Large intestine (tissue), 3 donors: ENCODE results near the gene GSTO2. TPM values are rescaled to one million over a fixed set of nuclear protein-coding genes. Genes with fewer than 3 reads are reported as not detected.
A peak's percentile ranks its signal among the peaks of the same experiment; 100 is the strongest.

ENCODE experiments used
- DNase-seq, 2 donors: peaks; one replicate each; pipeline versions ENCODE4 v3.0.0 to v3.0.0-alpha.2; 2013
- H3K27ac ChIP-seq: one replicate; pipeline ENCODE4 v1.5.1; 2013; ENCODE audit warnings: low read length
- H3K27me3 ChIP-seq: 2 replicates; pipeline ENCODE4 v1.6.1; 2013; ENCODE audit warnings: low read length; ENCODE audit not compliant: control insufficient read depth, insufficient read depth
- H3K36me3 ChIP-seq: 2 replicates; pipeline ENCODE4 v1.6.1; 2013; ENCODE audit warnings: low read length; ENCODE audit not compliant: control insufficient read depth, insufficient read depth
- H3K4me1 ChIP-seq: one replicate; pipeline ENCODE4 v1.6.1; 2013; ENCODE audit warnings: low read length; ENCODE audit not compliant: control insufficient read depth, insufficient read depth
- H3K4me3 ChIP-seq: one replicate; pipeline ENCODE4 v1.5.1; 2013; ENCODE audit warnings: low read length
- H3K9me3 ChIP-seq: one replicate; pipeline ENCODE4 v1.6.1; 2013; ENCODE audit warnings: mild to moderate bottlenecking, low read depth, low read length, moderate library complexity; ENCODE audit not compliant: control insufficient read depth
- WGBS: methylation state at CpG from one replicate; pipeline ENCODE4 v1.1.5; 2013; ENCODE audit warnings: low lambda C conversion rate; ENCODE audit not compliant: insufficient coverage; 5-methylcytosine and 5-hydroxymethylcytosine counted together
- polyA plus RNA-seq: library from polyadenylated mRNA; unstranded; fragments of 120-200 nt; gene quantifications from one replicate; pipeline ENCODE4 v1.2.1, GENCODE V29; 2013

GSTO2 gene
- polyA plus RNA-seq, 1 donor: 35.7 TPM

GRCh38 chr10:104252368-104252767 is 16.6 kb upstream of the GSTO2 start:
- Histone ChIP-seq H3K4me1 (peaks cover 40% of the 10 kb centered on the region), H3K4me3 (no peak overlapping the region), H3K36me3 (peaks cover 1% of the 10 kb centered on the region), H3K27ac (peak overlapping the region; percentile 81), H3K9me3 (no peaks in the 10 kb centered on the region), H3K27me3 (no peaks in the 10 kb centered on the region)
- DNase-seq: peak in 1 of 2 donors; percentile 75

DNA sequence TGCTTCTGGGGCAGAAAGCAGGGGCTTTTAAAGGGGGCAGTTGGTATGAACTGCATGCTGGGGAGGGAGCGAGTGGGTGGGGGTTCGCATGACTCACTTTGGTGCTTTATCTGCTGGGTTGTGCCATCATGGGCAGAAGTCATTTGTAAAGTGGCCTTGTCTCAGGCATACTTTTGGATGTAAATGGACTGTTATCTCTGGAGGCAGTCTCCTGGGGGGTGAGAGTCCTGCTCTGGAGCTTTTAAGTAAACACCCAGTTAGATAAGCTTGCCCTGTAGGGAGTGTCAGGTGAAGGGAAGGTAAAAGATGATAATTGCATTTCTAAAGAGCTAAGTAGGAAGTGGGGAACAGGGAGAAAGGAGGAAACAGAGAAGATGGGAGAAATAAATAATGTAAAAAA is 15.9 kb upstream of the GSTO2 start:
- peak overlapping the region; percentile 95 for H3K27ac ChIP-seq
- no peak overlapping the region for H3K4me3 ChIP-seq
- H3K4me1 ChIP-seq: peaks cover 43% of the 10 kb centered on the region
- H3K36me3 ChIP-seq: peaks cover 6% of the 10 kb centered on the region
- WGBS: no CpG with 5 or more reads among the region's 2 CpGs
- peak; percentile 90 to 95 for DNase-seq
- H3K27me3 ChIP-seq: no peaks in the 10 kb centered on the region
- no peaks in the 10 kb centered on the region for H3K9me3 ChIP-seq

GRCh38 chr10:104253606-104254410 is 15.2 kb upstream of the GSTO2 start:
- peaks cover 50% of the 10 kb centered on the region for H3K4me1 ChIP-seq
- 30% methylated on average over 4 of the region's 10 CpGs for WGBS
- H3K27me3 ChIP-seq: no peaks in the 10 kb centered on the region
- no peaks in the 10 kb centered on the region for H3K9me3 ChIP-seq
- H3K36me3 ChIP-seq: peaks cover 10% of the 10 kb centered on the region
- H3K4me3 ChIP-seq: peak overlapping the region; percentile 71
- peak overlapping the region; percentile 95 for H3K27ac ChIP-seq
- DNase-seq: peak in 1 of 2 donors; percentile 34

- Histone ChIP-seq H3K27ac (peak within 1 kb of the TSS; percentile 95), H3K4me3 (peak within 1 kb of the TSS; percentile 71), H3K36me3 (peaks cover 16% of the 10 kb centered on the region), H3K27me3 (no peaks in the 10 kb centered on the region), H3K9me3 (no peaks in the 10 kb centered on the region), H3K4me1 (peaks cover 57% of the 10 kb centered on the region)
- no CpG with 5 or more reads among the region's 69 CpGs for WGBS
- peak in 1 of 2 donors; percentile 75 for DNase-seq
Observed at GRCh38 chr10:104254493-104255310, 14.3 kb upstream of the GSTO2 start, which contains the start of gene GSTO1. Gene GSTO1, plus strand, starts transcription at chr10:104254892. Its CDS starts 37 bp downstream, at chr10:104254929.

DNA sequence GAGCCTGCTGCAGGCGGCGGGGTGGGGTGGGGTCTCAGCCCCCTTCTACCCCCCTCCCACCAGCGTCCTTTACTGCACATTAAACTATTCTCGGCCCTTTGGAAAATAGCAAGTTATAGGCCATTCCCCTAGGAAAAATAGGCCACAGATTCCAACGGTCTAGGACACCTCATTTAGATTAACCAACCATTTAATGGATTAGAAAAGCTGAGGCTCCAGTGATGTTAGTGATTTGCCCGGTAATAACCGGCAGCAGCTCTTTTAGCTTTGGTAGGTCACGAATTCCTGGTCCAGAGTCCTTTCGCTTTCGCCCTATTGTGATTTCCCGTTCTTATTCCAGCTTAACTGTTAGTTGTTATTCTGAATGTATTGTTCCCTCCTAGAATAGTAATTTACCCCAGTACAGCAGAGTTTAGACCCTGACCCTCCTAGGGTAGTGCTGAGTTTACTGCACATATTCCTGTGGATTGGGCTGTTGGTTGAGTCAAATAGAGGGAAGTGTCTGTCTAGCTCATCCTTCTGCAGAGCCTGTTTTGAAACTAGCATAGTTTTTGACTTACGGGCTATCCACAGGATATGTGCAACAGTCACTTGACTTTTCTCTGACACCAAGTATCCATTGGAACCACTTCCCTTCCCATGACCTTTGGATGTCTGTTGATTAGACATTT is 13.5 kb upstream of the GSTO2 start:
- Histone ChIP-seq H3K27me3 (no peaks in the 10 kb centered on the region), H3K4me1 (peaks cover 55% of the 10 kb centered on the region), H3K27ac (peak overlapping the region; percentile 95), H3K4me3 (peak overlapping the region; percentile 71), H3K36me3 (peaks cover 22% of the 10 kb centered on the region), H3K9me3 (no peaks in the 10 kb centered on the region)
- peak in 1 of 2 donors; percentile 77 for DNase-seq
- WGBS: 8% methylated on average over 5 of the region's 12 CpGs

GRCh38 chr10:104256335-104256961 is 12.5 kb upstream of the GSTO2 start:
- Histone ChIP-seq H3K4me3 (peak overlapping the region; percentile 71), H3K4me1 (peaks cover 48% of the 10 kb centered on the region), H3K9me3 (no peaks in the 10 kb centered on the region), H3K27me3 (no peaks in the 10 kb centered on the region), H3K27ac (peak overlapping the region; percentile 95), H3K36me3 (peaks cover 31% of the 10 kb centered on the region)
- no CpG with 5 or more reads among the region's 1 CpG for WGBS
- peak in 1 of 2 donors; percentile 46 for DNase-seq

GRCh38 chr10:104257235-104257634 is 11.7 kb upstream of the GSTO2 start:
- Histone ChIP-seq H3K27ac (peak overlapping the region; percentile 95), H3K4me1 (peaks cover 41% of the 10 kb centered on the region), H3K4me3 (peak overlapping the region; percentile 71), H3K9me3 (no peaks in the 10 kb centered on the region), H3K27me3 (no peaks in the 10 kb centered on the region), H3K36me3 (peaks cover 39% of the 10 kb centered on the region)
- no CpG with 5 or more reads among the region's 5 CpGs for WGBS
- no peak for DNase-seq

GRCh38 chr10:104258209-104258608 is 10.8 kb upstream of the GSTO2 start:
- Histone ChIP-seq H3K36me3 (peaks cover 44% of the 10 kb centered on the region), H3K4me1 (peaks cover 37% of the 10 kb centered on the region), H3K27ac (no peak overlapping the region), H3K4me3 (no peak overlapping the region), H3K27me3 (no peaks in the 10 kb centered on the region), H3K9me3 (no peaks in the 10 kb centered on the region)
- no peak for DNase-seq
- WGBS: 93% methylated on average over 3 of the region's 3 CpGs

DNA sequence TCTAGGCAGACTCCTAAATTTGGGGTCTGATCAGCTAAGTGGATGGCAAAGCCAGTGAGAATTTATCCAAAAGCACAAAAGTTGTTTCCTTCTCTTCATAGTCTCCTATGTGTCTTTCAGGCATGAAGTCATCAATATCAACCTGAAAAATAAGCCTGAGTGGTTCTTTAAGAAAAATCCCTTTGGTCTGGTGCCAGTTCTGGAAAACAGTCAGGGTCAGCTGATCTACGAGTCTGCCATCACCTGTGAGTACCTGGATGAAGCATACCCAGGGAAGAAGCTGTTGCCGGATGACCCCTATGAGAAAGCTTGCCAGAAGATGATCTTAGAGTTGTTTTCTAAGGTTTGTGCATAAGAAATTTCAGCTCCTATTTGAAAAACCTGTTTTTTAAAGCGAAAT is 9.5 kb upstream of the GSTO2 start:
- 83% methylated on average over 1 of the region's 3 CpGs for WGBS
- Histone ChIP-seq H3K36me3 (peaks cover 47% of the 10 kb centered on the region), H3K27ac (peak overlapping the region; percentile 46), H3K27me3 (no peaks in the 10 kb centered on the region), H3K4me1 (peaks cover 30% of the 10 kb centered on the region), H3K9me3 (no peaks in the 10 kb centered on the region), H3K4me3 (no peak overlapping the region)
- no peak for DNase-seq
